Measurements from ENCODE around the gene TASL. TPM values are rescaled to one million over a fixed set of nuclear protein-coding genes. Genes with fewer than 3 reads are reported as not detected.
A peak's percentile ranks its signal among the peaks of the same experiment; 100 is the strongest.

The TASL gene
- polyA plus RNA-seq, 3 donors = 22.2 to 34.4 (median 28.7) TPM

DNA sequence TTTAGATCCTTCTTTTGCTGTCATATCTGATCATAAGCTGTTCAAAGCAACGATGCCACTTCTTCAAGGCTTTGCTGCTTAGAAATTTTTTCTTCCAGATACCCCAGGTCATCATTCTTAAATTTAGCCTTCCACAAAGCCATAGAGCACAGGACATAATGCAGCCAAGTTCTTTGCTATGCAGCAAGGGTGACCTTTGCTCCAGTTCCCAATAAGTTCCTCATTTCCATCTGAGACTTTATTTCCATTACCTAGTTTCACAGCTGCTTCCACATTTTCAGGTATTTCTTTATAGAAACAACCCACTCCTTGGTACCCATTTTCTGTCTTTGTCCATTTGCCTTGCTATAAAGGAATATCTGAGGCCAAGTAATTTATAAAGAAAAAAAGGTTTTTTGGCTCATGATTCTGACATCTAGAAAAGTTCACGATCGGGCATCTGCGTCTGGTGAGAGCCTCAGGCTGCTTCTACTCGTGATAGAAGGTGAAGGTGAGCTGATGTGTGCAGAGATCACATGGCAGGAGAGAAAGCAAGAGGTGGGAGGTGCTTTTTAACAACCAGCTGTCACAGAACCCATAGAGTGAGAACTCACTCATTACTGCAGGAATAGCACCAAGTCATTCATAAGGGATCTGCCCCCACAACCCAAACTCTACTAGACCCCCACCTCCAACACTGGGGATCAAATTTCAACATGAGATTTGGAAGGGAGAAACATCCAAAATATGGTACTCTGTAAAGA lies 11.8 kb upstream of the TASL start:
- Histone ChIP-seq H3K36me3 (replicated peaks in 1 of 2; ENCODE audit: control insufficient read depth in 1 of 2, insufficient read depth in 2 of 2, low read length in 2 of 2) (no peaks in the 10 kb centered on the region), H3K9me3 (replicated peaks in 1 of 2; ENCODE audit: control insufficient read depth in 1 of 2, insufficient read depth in 1 of 2, low read length in 2 of 2) (peaks cover 0 to 6% of the 10 kb centered on the region in 2 donors), H3K4me2 (replicated peaks; ENCODE audit: extremely low read depth, low read length, poor library complexity, severe bottlenecking) (peak overlapping the region; percentile 48), H4K20me1 (ENCODE audit: insufficient read depth, low read length) (no peaks in the 10 kb centered on the region), H3K27me3 (ENCODE audit: control insufficient read depth in 2 of 2, insufficient read depth in 2 of 2, low read length in 2 of 2) (no peaks in the 10 kb centered on the region), H3K4me3 (replicated peaks in 1 of 3; ENCODE audit: low read depth in 2 of 3, low read length in 3 of 3) (peak overlapping the region in 2 of 3 experiments; percentile 24 to 62), H3K4me1 (ENCODE audit: control insufficient read depth in 1 of 2, insufficient read depth in 2 of 2, low read length in 2 of 2) (peaks cover 74 to 79% of the 10 kb centered on the region in 2 donors), H2AFZ (ENCODE audit: insufficient read depth, low read depth, low read length, poor library complexity, severe bottlenecking) (no peak overlapping the region), H3K27ac (ENCODE audit: low read depth in 1 of 2, low read length in 2 of 2) (peak overlapping the region; percentile 67 to 69), H3K9ac (ENCODE audit: insufficient read depth, low read length, poor library complexity, severe bottlenecking) (peak overlapping the region; percentile 9), H3K79me2 (ENCODE audit: insufficient read depth, low read length) (peaks cover 26% of the 10 kb centered on the region)
- no peaks in the 10 kb centered on the region for H3K27me3 Mint-ChIP-seq (ENCODE audit: low read depth in 3 of 3)
- peaks cover 0 to 4% of the 10 kb centered on the region in 2 donors for H3K36me3 Mint-ChIP-seq
- peaks cover 2 to 9% (median 8%) of the 10 kb centered on the region in 7 donors for H3K9me3 Mint-ChIP-seq
- DNase-seq = peak in 2 of 3 donors; percentile 52 to 57
- WGBS (ENCODE audit: insufficient coverage) = 86% methylated on average over 3 of the region's 5 CpGs
- intact Hi-C loops (cut with micrococcal nuclease) = no loop called here
- peak overlapping the region; percentile 83 to 96 (median 88) for H3K27ac Mint-ChIP-seq
- TF ChIP-seq CTCF (IDR thresholded peaks at IDR 0.05) = no peak
- peaks cover 49% of the 10 kb centered on the region for H3K4me1 Mint-ChIP-seq
- peak overlapping the region; percentile 58 to 85 for H3K4me3 Mint-ChIP-seq

GRCh38 chrX:30586516-30586915 lies 8.9 kb upstream of the TASL start:
- Histone ChIP-seq H3K27me3 (ENCODE audit: control insufficient read depth in 2 of 2, insufficient read depth in 2 of 2, low read length in 2 of 2) (no peaks in the 10 kb centered on the region), H2AFZ (ENCODE audit: insufficient read depth, low read depth, low read length, poor library complexity, severe bottlenecking) (no peak overlapping the region), H3K4me2 (replicated peaks; ENCODE audit: extremely low read depth, low read length, poor library complexity, severe bottlenecking) (no peak overlapping the region), H3K27ac (ENCODE audit: low read depth in 1 of 2, low read length in 2 of 2) (no peak overlapping the region), H3K79me2 (ENCODE audit: insufficient read depth, low read length) (peaks cover 15% of the 10 kb centered on the region), H3K36me3 (replicated peaks in 1 of 2; ENCODE audit: control insufficient read depth in 1 of 2, insufficient read depth in 2 of 2, low read length in 2 of 2) (no peaks in the 10 kb centered on the region), H3K9me3 (replicated peaks in 1 of 2; ENCODE audit: control insufficient read depth in 1 of 2, insufficient read depth in 1 of 2, low read length in 2 of 2) (peaks cover 0 to 6% of the 10 kb centered on the region in 2 donors), H3K9ac (ENCODE audit: insufficient read depth, low read length, poor library complexity, severe bottlenecking) (no peak overlapping the region), H3K4me3 (replicated peaks in 1 of 3; ENCODE audit: low read depth in 2 of 3, low read length in 3 of 3) (no peak overlapping the region), H3K4me1 (ENCODE audit: control insufficient read depth in 1 of 2, insufficient read depth in 2 of 2, low read length in 2 of 2) (peaks cover 47 to 52% of the 10 kb centered on the region in 2 donors), H4K20me1 (ENCODE audit: insufficient read depth, low read length) (no peaks in the 10 kb centered on the region)
- intact Hi-C loops (cut with micrococcal nuclease) = no loop called here
- no peak overlapping the region for H3K4me3 Mint-ChIP-seq
- peak overlapping the region in 5 of 7 donors; percentile 25 to 79 (median 68) for H3K27ac Mint-ChIP-seq
- H3K9me3 Mint-ChIP-seq = peaks cover 2 to 10% (median 8%) of the 10 kb centered on the region in 7 donors
- DNase-seq = no peak
- no peaks in the 10 kb centered on the region for H3K27me3 Mint-ChIP-seq (ENCODE audit: low read depth in 3 of 3)
- WGBS (ENCODE audit: insufficient coverage) = 20% methylated on average over 1 of the region's 1 CpG
- peaks cover 30% of the 10 kb centered on the region for H3K4me1 Mint-ChIP-seq
- peaks cover 0 to 6% of the 10 kb centered on the region in 2 donors for H3K36me3 Mint-ChIP-seq
- TF ChIP-seq CTCF (IDR thresholded peaks at IDR 0.05) = no peak

All from CD14-positive monocyte (primary cell).